D721Med (cell line): Measurements from ENCODE around the gene RHD.
"Not testable (repeated sequence)": the region's sequence is repeated elsewhere in the genome, so short reads cannot be mapped to it uniquely, and the experiment has no call there.

Experiments used
- DNase-seq: peaks from one replicate; pipeline ENCODE4 v3.0.0; 2011; ENCODE audit warnings: low spot score; ENCODE audit not compliant: insufficient read length
- FAIRE-seq: peaks from 2 replicates; lab custom pipeline; 2011; peaks lifted over from hg19 to GRCh38; lab: Jason Lieb, UNC
- TF ChIP-seq, protein P1 (sequence below): IDR thresholded peaks from 2 replicates; pipeline ENCODE4 v1.5.1; 2012; ENCODE audit warnings: mild to moderate bottlenecking, control low read depth; ENCODE audit not compliant: insufficient read depth; ENCODE audit errors: missing control alignments

Gene RHD

GRCh38 chr1:25355841-25356395 lies 83.6 kb downstream of the RHD start:
- DNase-seq (no peak), FAIRE-seq (no peak)
- TF ChIP-seq, protein P1, sequence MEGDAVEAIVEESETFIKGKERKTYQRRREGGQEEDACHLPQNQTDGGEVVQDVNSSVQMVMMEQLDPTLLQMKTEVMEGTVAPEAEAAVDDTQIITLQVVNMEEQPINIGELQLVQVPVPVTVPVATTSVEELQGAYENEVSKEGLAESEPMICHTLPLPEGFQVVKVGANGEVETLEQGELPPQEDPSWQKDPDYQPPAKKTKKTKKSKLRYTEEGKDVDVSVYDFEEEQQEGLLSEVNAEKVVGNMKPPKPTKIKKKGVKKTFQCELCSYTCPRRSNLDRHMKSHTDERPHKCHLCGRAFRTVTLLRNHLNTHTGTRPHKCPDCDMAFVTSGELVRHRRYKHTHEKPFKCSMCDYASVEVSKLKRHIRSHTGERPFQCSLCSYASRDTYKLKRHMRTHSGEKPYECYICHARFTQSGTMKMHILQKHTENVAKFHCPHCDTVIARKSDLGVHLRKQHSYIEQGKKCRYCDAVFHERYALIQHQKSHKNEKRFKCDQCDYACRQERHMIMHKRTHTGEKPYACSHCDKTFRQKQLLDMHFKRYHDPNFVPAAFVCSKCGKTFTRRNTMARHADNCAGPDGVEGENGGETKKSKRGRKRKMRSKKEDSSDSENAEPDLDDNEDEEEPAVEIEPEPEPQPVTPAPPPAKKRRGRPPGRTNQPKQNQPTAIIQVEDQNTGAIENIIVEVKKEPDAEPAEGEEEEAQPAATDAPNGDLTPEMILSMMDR, result no peak

- DNase-seq (no peak), FAIRE-seq (no peak)
- TF ChIP-seq, protein P1, result no peak
Observed at GRCh38 chr1:25356441-25356840, 84.1 kb downstream of the RHD start.

GRCh38 chr1:25356848-25357247 lies 84.5 kb downstream of the RHD start:
- DNase-seq, result no peak
- FAIRE-seq, result no peak
- TF ChIP-seq, protein P1, result no peak

- DNase-seq, result no peak
- FAIRE-seq, result no peak
- TF ChIP-seq, protein P1, result no peak
Observed at GRCh38 chr1:25360596-25361581, 88.6 kb downstream of the RHD start.

- TF ChIP-seq, protein P1, result no peak
- no peak for FAIRE-seq
- no peak for DNase-seq
Observed at GRCh38 chr1:25361901-25362300, 89.6 kb downstream of the RHD start.

- not testable (repeated sequence) for DNase-seq, FAIRE-seq
Observed at GRCh38 chr1:25362634-25363559, 90.6 kb downstream of the RHD start.

- FAIRE-seq (no peak), DNase-seq (no peak)
- TF ChIP-seq, protein P1, result no peak
Observed at GRCh38 chr1:25369241-25369640, 96.9 kb downstream of the RHD start.

DNA sequence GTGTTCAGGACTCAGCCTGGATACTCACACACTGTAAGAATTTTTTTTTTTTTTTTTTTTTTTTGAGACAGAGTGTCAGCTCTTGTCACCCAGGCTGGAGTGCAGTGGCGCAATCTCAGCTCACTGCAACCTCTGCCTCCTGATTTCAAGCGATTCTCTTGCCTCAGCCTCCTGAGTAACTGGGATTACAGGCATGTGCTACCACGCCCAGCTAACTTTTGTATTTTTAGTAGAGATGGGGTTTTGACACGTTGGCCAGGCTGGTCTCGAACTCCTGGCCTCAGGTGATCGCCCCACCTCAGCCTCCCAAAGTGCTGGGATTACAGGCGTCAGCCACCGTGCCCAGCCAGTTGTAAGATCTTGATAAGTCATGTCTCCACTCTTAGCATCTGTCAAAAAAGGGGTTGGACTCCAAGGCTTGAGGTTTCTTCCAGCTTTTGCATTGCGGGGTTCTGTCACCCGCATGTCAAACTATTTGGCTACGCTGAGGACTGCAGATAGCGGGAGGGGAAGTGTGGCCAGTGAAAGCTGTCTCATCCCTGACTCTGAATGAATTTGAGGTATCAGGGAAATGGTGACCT lies 97.5 kb downstream of the RHD start:
- not testable (repeated sequence) for FAIRE-seq

DNA sequence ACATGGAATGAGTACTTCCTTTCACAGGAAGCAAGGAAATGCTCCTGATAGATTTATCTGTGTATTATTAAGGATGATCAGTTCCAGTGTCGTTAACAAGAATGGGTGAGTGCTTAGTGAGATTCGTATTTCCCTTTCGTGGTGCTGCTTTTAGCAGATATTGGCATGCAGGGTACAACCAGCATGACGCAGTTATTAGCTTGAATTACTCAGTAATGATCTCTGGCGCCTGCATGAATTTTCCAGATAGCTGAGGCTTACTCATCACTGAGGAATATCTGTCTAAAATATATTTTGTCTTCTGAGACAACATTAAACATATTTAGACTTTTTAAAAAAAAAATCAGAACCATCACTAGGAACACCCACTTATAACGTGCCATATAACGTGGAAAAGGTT lies 99.4 kb downstream of the RHD start:
- FAIRE-seq, DNase-seq: not testable (repeated sequence)

More for the DNA sequence above, 97.5 kb downstream of the RHD start:
- not testable (repeated sequence) for DNase-seq

DNA sequence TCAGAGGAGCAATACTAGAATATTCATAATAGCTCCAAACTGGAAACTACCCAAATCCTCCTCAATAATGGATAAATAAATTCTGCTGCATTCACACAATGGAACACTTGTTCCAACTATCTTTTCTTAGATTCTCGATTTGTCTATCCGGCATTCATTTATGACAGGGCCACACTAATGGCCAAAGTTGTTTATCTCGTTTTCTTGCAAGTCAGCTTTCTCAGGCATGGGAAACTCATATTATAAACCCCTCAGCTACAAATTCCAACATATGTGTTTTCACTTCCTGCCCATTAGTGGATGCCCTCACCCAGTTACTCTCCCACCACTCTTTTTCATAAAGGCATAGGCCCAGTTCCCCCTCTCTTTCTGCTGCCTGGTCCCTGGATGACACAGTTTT lies 106.1 kb downstream of the RHD start:
- not testable (repeated sequence) for DNase-seq, FAIRE-seq
